Ascending aorta (tissue), 2 donors: ENCODE results near the gene DSE. TPM values are rescaled to one million over a fixed set of nuclear protein-coding genes. Genes with fewer than 3 reads are reported as not detected.

Experiments used
- DNase-seq, 2 donors: peaks; one replicate each; pipeline ENCODE4 v3.0.0-alpha.2; 2019; ENCODE audit warnings: low spot score in 2 of 2
- H3K27ac ChIP-seq, 2 donors: fragments of 200-600 bp; sonication (generic); one replicate each; pipeline ENCODE4 v1.5.1; 2016 to 2017; ENCODE audit warnings: mild to moderate bottlenecking in 1 of 2
- H3K27me3 ChIP-seq: fragments of 200-600 bp; sonication (generic); one replicate; pipeline ENCODE4 v1.5.1; 2017
- H3K36me3 ChIP-seq, 2 donors: fragments of 200-600 bp; sonication (generic); one replicate each; pipeline ENCODE4 v1.5.1; 2016
- H3K4me1 ChIP-seq, 2 donors: fragments of 200-600 bp; sonication (generic); one replicate each; pipeline ENCODE4 v1.5.1; 2016 to 2017; ENCODE audit warnings: mild to moderate bottlenecking in 1 of 2
- H3K4me3 ChIP-seq, 2 donors: fragments of 200-600 bp; sonication (generic); one replicate each; pipeline ENCODE4 v1.5.1; 2016 to 2017; ENCODE audit warnings: mild to moderate bottlenecking in 1 of 2
- H3K9me3 ChIP-seq, 2 donors: fragments of 200-600 bp; sonication (generic); one replicate each; pipeline ENCODE4 v1.5.1; 2016
- intact Hi-C: fragments of 100-400 bp; cut with DNase I; formaldehyde crosslinking; loops from one replicate; pipeline ENCODE4 v1.15.1; 2023
- total RNA-seq: library from RNA; depleted of rRNA; stranded (reverse); fragments of >200 nt; gene quantifications from one replicate; pipeline ENCODE4 v1.1.0, GENCODE V29; 2016
- TF ChIP-seq, protein P1 (sequence below), 3 experiments: fragments of 200-600 bp in 2 of 3; fragments of 450-650 bp in 1 of 3; sonication (generic) in 2 of 3; IDR thresholded peaks; one replicate each; pipeline ENCODE4 v1.5.1; 2016 to 2019; ENCODE audit warnings: antibody characterized with exemption in 3 of 3, mild to moderate bottlenecking in 1 of 3, moderate library complexity in 1 of 3

The DSE gene
- total RNA-seq, 1 donor from 2014 or later, result 27.6 TPM

DNA sequence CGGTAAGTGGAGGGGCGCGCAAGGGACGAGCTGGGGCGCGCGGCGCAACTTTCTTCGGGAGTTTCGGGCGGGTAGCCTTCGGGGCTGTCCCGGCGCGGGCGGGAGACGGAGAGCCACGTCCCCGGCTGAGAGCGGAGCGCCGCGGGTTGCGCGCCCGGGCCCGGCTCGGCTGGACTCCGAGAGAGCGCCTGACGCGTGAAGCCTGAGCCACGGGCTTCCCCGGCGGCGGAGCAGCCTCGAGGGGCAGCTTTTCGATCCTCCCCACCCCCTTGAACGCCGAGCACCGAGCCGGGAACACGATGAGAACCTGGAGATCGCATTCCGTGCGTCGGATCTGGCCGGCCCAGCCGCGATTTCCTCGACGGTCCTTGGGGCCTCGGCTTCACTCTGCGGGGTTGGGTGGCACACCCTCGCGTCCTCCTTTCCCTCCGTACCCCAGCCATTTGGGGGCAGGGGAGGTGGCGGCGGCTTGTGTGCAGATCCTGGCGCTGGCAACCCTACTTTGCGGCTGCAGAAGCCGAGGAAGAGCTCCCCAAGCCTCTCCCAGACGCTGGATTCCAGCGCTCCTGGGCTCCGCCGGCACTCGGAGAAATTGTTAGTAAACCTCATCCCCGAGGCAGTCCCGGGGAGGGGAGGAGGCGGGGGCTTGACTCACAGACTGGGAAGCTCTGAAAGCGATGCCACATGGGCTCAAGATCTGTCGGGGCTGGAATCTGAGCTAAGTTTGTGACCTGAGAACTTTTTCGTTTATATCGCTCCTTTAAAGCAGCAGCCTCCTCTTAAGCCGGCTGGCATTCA is 572 bp downstream of the DSE start:
- H3K9me3 ChIP-seq, result no peaks in the 10 kb centered on the region
- DNase-seq, result peak; percentile 61 to 92
- peak overlapping the region; percentile 77 to 86 for H3K4me3 ChIP-seq
- intact Hi-C loops, result loop anchor here (1.0 to 5.0 kb wide), 7 partner anchors 13 to 161 kb away; partner anchors contain the start of gene CALHM5
- H3K36me3 ChIP-seq, result no peaks in the 10 kb centered on the region
- H3K27me3 ChIP-seq, result no peaks in the 10 kb centered on the region
- peaks cover 0 to 7% of the 10 kb centered on the region in 2 donors for H3K4me1 ChIP-seq
- peak overlapping the region; percentile 94 to 96 for H3K27ac ChIP-seq
- TF ChIP-seq, protein P1, sequence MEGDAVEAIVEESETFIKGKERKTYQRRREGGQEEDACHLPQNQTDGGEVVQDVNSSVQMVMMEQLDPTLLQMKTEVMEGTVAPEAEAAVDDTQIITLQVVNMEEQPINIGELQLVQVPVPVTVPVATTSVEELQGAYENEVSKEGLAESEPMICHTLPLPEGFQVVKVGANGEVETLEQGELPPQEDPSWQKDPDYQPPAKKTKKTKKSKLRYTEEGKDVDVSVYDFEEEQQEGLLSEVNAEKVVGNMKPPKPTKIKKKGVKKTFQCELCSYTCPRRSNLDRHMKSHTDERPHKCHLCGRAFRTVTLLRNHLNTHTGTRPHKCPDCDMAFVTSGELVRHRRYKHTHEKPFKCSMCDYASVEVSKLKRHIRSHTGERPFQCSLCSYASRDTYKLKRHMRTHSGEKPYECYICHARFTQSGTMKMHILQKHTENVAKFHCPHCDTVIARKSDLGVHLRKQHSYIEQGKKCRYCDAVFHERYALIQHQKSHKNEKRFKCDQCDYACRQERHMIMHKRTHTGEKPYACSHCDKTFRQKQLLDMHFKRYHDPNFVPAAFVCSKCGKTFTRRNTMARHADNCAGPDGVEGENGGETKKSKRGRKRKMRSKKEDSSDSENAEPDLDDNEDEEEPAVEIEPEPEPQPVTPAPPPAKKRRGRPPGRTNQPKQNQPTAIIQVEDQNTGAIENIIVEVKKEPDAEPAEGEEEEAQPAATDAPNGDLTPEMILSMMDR (IDR thresholded peaks at IDR 0.05), result no peak

DNA sequence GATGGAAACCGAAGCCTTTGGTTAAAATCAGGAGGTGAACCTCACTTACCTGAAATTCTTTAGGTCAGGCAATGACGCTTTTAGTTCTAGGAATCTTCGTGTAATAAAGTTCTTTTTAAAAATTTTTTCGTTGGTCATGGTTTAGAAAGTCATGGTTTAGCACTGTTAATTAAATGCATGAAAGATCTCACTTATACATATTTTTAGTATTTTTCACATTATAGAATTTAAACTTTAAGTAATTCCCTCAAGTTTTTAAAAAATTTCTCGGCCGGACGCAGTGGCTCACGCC is 1.1 kb downstream of the DSE start:
- Histone ChIP-seq H3K4me3 (peak overlapping the region; percentile 77 to 86), H3K27me3 (no peaks in the 10 kb centered on the region), H3K9me3 (no peaks in the 10 kb centered on the region), H3K36me3 (no peaks in the 10 kb centered on the region), H3K27ac (peak overlapping the region; percentile 94 to 96), H3K4me1 (peaks cover 0 to 7% of the 10 kb centered on the region in 2 donors)
- TF ChIP-seq, protein P1 (IDR thresholded peaks at IDR 0.05), result no peak
- DNase-seq, result no peak
- intact Hi-C loops, result loop anchor here (1.0 to 5.0 kb wide), 7 partner anchors 13 to 160 kb away; partner anchors contain the start of gene CALHM5

DNA sequence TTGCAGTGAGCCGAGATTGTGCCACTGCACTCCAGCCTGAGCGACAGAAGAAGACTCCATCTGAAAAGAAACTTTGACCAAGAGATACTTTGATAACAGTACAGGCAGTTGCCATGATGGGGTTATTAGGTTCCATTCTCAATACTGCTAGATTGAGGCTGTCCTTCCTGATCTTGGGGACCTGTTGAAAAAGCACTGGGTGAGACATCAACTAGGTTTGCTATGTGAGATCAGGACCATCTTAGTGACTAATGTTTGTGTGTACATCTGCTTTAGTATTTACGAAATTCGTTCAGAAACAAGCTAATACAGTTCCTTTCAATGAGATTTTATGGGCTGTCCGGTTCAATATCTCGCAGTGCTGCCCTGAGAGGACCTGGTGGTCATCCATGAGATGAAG is 2.6 kb downstream of the DSE start:
- peaks cover 0 to 7% of the 10 kb centered on the region in 2 donors for H3K4me1 ChIP-seq
- no peaks in the 10 kb centered on the region for H3K27me3 ChIP-seq
- TF ChIP-seq, protein P1 (IDR thresholded peaks at IDR 0.05), result no peak
- no peak overlapping the region for H3K27ac ChIP-seq
- intact Hi-C loops, result loop anchor here (5.0 kb wide), 4 partner anchors 46 to 159 kb away; partner anchors contain the start of gene CALHM5
- no peaks in the 10 kb centered on the region for H3K9me3 ChIP-seq
- no peak for DNase-seq
- no peaks in the 10 kb centered on the region for H3K36me3 ChIP-seq
- H3K4me3 ChIP-seq, result no peak overlapping the region

DNA sequence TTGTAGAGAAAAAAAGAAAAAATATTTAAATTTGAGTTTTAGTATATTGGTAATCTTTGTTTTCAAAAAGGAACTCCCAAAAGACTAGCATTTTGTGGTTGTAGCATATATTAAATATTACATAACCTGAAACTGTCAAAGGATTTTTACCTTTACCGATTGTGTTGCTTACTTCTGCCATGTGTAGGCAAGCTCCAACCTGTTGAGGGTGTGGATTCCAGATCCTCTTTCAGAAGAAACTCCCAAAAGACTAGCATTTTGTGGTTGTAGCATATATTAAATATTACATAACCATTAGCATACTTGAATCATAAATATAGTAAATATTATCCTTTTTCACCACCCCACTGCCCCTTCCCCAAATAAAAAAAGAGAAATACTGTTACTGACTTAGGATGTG is 3.2 kb downstream of the DSE start:
- intact Hi-C loops, result loop anchor here (5.0 kb wide), 4 partner anchors 47 to 158 kb away; partner anchors contain the start of gene CALHM5
- Histone ChIP-seq H3K4me3 (no peak overlapping the region), H3K27ac (no peak overlapping the region), H3K4me1 (peaks cover 0 to 7% of the 10 kb centered on the region in 2 donors), H3K36me3 (no peaks in the 10 kb centered on the region), H3K9me3 (no peaks in the 10 kb centered on the region), H3K27me3 (no peaks in the 10 kb centered on the region)
- TF ChIP-seq, protein P1 (IDR thresholded peaks at IDR 0.05), result no peak
- DNase-seq, result no peak

DNA sequence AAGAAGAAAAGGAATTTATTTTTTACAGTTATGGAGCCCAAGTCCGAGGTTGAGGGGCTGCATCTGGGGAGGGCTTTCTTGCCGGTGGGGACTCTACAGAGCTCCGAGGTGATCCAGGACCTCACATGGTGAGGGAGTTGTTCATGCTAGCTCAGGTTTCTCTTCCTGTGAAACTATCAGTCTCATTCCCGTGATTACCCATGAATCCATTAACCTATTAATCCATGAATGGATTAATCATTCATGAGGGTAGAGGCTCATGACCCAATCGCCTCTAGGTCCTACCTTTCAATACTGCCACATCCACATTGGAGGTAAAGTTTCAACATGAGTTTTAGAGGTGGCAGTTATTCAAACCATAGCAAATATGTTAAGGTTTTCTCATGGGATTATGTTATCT is 3.8 kb downstream of the DSE start:
- TF ChIP-seq, protein P1 (IDR thresholded peaks at IDR 0.05), result no peak
- Histone ChIP-seq H3K4me1 (peaks cover 0 to 3% of the 10 kb centered on the region in 2 donors), H3K4me3 (no peak overlapping the region), H3K27me3 (no peaks in the 10 kb centered on the region), H3K36me3 (no peaks in the 10 kb centered on the region), H3K9me3 (no peaks in the 10 kb centered on the region), H3K27ac (no peak overlapping the region)
- intact Hi-C loops, result loop anchor here (5.0 kb wide), 4 partner anchors 47 to 158 kb away; partner anchors contain the start of gene CALHM5
- DNase-seq, result no peak
